GM12864 (cell line): ENCODE data around the gene TBCCD1.

Experiments
- DNase-seq: peaks from one replicate; pipeline ENCODE4 v3.0.0-alpha.2; 2011; ENCODE audit warnings: low read depth
- H3K4me3 ChIP-seq: 2 replicates; pipeline ENCODE4 v1.5.1; 2011; ENCODE audit warnings: mild to moderate bottlenecking, low read depth, low read length, control low read depth
- TF ChIP-seq, protein P1 (sequence below): IDR thresholded peaks from 2 replicates; pipeline ENCODE4 v1.5.1; 2011; ENCODE audit warnings: low read depth, mild to moderate bottlenecking, moderate library complexity, low read length, control low read depth, inconsistent platforms; ENCODE audit errors: missing control alignments

The TBCCD1 gene

DNA sequence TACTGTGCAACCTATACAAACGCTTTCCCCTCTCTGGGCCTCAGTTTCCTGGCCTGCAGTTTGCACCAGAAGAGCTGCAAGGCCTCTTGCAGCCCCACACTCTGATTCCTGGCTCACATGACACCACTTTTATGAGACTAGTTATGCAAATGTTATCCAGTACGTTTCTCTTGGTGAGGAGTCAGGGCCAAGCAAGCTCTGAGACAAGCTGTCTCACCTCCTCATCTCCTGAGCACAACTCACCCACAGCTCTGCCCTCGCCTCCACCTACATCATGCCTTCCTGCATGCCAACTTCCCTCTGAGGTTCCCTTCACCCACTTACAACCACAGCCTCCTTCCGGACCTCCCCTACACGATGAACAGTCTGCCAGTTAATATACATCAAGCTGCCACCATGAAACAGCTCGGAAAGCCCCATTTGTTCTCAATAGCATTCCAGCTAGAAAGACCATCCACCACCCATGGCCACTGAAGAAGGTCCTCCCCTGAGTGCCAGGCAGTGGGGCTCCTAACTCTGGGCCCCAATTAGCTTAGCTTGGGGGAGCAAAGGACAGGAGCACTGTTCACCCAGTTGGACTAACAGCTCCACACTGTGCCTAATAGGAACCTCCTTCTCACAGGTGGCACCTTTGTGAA, 48.0 kb downstream of the TBCCD1 start:
- no peak for DNase-seq
- TF ChIP-seq, protein P1, sequence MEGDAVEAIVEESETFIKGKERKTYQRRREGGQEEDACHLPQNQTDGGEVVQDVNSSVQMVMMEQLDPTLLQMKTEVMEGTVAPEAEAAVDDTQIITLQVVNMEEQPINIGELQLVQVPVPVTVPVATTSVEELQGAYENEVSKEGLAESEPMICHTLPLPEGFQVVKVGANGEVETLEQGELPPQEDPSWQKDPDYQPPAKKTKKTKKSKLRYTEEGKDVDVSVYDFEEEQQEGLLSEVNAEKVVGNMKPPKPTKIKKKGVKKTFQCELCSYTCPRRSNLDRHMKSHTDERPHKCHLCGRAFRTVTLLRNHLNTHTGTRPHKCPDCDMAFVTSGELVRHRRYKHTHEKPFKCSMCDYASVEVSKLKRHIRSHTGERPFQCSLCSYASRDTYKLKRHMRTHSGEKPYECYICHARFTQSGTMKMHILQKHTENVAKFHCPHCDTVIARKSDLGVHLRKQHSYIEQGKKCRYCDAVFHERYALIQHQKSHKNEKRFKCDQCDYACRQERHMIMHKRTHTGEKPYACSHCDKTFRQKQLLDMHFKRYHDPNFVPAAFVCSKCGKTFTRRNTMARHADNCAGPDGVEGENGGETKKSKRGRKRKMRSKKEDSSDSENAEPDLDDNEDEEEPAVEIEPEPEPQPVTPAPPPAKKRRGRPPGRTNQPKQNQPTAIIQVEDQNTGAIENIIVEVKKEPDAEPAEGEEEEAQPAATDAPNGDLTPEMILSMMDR: no peak
- no peak overlapping the region for H3K4me3 ChIP-seq

DNA sequence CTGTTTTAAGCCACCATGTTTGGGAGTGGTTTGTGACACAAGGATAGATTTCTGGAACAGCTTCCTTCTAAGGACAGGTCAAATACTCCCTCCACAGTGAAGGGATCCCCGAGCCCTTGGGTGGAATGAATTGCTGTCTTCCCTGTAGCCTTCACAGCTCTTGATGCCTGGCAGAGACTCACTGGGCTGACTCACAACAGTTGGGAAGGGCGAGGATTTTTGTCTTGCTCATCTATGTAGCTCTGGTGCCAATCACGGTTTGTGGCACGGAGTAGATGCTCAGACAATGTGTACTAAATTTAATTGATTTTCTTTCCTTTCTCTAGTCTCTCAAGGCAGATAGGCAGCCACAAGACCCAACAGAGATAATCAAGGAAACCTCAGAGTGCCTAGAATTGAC, 49.9 kb downstream of the TBCCD1 start:
- TF ChIP-seq, protein P1: no peak
- H3K4me3 ChIP-seq: no peak overlapping the region
- no peak for DNase-seq

DNA sequence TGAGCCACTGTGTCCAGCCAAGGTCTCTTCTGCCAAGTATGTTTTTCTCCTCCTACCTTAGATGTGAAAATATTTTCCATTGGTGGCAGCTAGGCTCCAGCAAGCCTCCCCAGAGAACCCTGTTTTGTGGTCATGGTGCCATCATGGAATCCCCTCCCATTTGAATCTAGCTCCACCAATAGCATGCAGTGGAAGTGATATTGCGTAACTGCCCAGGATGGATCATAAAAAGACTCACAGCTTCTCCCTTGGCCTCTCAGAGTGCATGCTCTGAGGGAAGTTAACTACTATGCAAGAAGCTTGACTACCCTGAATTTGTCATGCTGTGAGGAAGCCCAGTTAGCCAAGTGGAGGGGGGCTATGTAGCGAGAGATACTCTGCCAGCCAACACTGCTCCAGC, 50.5 kb downstream of the TBCCD1 start:
- H3K4me3 ChIP-seq: no peak overlapping the region
- no peak for DNase-seq

DNA sequence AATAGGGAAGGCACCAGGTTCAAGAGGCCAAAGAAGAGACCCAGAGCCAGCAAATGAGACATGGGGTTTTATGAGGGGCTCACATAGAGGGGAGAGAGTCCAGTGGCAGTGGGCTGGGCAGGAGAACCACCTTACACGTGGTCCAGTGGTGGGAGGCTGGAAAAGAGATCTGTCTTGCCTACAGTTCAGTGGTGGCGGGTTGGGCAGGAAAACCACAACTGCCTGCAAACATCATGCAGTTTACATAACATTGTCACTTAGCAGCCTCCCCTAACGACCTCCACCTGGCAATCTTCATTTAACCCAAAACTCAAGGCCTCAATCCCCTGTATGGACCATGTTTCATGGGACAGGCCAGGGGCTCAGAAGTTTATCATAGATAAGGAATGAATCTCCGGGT, 52.0 kb downstream of the TBCCD1 start:
- TF ChIP-seq, protein P1: no peak
- no peak for DNase-seq

More for the DNA sequence above, 50.5 kb downstream of the TBCCD1 start:
- TF ChIP-seq, protein P1: no peak

DNA sequence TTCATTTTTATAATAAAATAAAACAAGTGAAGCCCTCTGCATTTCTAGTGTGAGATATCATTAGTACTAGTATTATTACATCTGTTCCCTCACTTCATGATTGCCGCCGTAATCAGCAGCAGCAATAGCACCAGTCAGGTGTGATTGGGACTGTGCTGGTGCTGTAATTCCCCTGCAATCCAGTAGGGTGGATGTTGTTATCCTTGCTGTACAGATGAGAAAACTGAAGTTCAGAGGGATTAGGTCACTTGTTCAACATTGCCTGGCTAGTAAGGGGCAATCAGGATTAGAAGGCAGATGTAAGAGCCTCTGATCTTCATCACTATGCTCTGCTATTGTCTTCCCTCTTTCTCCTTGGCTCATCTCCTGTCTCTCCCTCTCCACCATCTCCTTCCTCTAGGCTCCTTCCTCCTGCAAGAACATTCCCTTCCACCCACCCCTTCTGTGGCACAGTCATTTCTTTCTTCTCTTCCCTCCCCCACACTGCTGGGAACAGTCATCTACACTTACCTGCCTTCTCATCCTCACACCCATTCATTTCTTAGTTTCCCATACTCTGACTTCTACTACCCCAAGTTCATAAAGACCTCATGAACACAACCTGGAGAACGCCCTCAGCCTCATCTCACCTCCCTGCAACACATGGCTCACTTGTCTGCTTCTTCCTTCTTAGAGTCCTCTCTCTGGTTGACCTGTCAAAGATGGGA, 52.7 kb downstream of the TBCCD1 start:
- no peak for DNase-seq
- no peak overlapping the region for H3K4me3 ChIP-seq
- TF ChIP-seq, protein P1: peak; percentile 63

More for the DNA sequence above, 52.0 kb downstream of the TBCCD1 start:
- H3K4me3 ChIP-seq: no peak overlapping the region

DNA sequence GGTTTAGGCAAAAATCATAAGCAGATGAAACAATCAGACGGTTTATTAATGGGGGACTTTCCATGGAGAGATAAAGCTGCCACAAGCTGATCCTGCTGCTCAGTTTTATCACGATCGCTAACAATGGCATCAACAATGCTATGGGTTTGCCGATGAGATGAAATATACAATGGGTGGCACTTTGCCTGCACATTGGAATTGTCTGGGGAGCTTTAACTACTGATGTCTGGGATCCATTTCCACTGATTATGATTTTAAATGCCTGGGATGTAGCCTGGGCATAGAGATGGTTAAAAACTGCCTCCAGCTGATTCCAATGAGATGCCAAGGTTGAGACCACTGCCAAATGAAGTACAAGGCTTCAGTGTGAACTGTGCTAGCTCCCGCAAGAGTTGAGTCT, 53.8 kb downstream of the TBCCD1 start:
- no peak for DNase-seq
- TF ChIP-seq, protein P1: no peak
- H3K4me3 ChIP-seq: no peak overlapping the region
